Trophoblast cell (in vitro differentiated cells and primary cell): ENCODE results near the gene TMPRSS5.

Experiments
- DNase-seq, 2 donors: peaks; one replicate each; pipeline ENCODE4 v3.0.0-alpha.2; 2016
- H2AFZ ChIP-seq: 2 replicates; pipeline ENCODE4 v1.6.1; 2013; ENCODE audit warnings: low read length, moderate library complexity, mild to moderate bottlenecking; ENCODE audit not compliant: insufficient read depth, poor library complexity
- H2AK5ac ChIP-seq: 2 replicates; pipeline ENCODE4 v1.6.1; 2013; ENCODE audit warnings: mild to moderate bottlenecking, low read length
- H2BK120ac ChIP-seq: 2 replicates; pipeline ENCODE4 v1.6.1; 2013; ENCODE audit warnings: low read length, mild to moderate bottlenecking, moderate library complexity; ENCODE audit not compliant: insufficient read depth, poor library complexity
- H2BK12ac ChIP-seq: 2 replicates; pipeline ENCODE4 v1.6.1; 2013; ENCODE audit warnings: mild to moderate bottlenecking, low read length, moderate library complexity
- H2BK5ac ChIP-seq: 2 replicates; pipeline ENCODE4 v1.6.1; 2013; ENCODE audit warnings: low read length, low read depth, moderate library complexity, mild to moderate bottlenecking; ENCODE audit not compliant: poor library complexity
- H3K14ac ChIP-seq: 2 replicates; pipeline ENCODE4 v1.6.1; 2013; ENCODE audit warnings: mild to moderate bottlenecking, low read length
- H3K18ac ChIP-seq: 2 replicates; pipeline ENCODE4 v1.6.1; 2013; ENCODE audit warnings: mild to moderate bottlenecking, low read length
- H3K23ac ChIP-seq: 2 replicates; pipeline ENCODE4 v1.6.1; 2013; ENCODE audit warnings: low read length
- H3K27ac ChIP-seq: 2 replicates; pipeline ENCODE4 v1.5.1; 2013; ENCODE audit warnings: low read depth, mild to moderate bottlenecking, inconsistent platforms, low read length, moderate library complexity
- H3K27me3 ChIP-seq: 2 replicates; pipeline ENCODE4 v1.6.1; 2013; ENCODE audit warnings: inconsistent platforms, mild to moderate bottlenecking, low read length, moderate library complexity; ENCODE audit not compliant: insufficient read depth
- H3K36me3 ChIP-seq, 2 experiments: 1 replicate in 1 of 2; 2 replicates in 1 of 2; pipeline ENCODE4 v1.6.1; 2013; ENCODE audit warnings: low read length in 2 of 2, mild to moderate bottlenecking in 2 of 2, moderate library complexity in 1 of 2; ENCODE audit not compliant: insufficient read depth in 2 of 2, control insufficient read depth in 1 of 2
- H3K4ac ChIP-seq: 2 replicates; pipeline ENCODE4 v1.6.1; 2013; ENCODE audit warnings: low read depth, mild to moderate bottlenecking, low read length, moderate library complexity
- H3K4me1 ChIP-seq, 2 experiments: 1 replicate in 1 of 2; 2 replicates in 1 of 2; pipeline ENCODE4 v1.6.1; 2013; ENCODE audit warnings: low read length in 2 of 2, mild to moderate bottlenecking in 2 of 2, moderate library complexity in 1 of 2; ENCODE audit not compliant: insufficient read depth in 2 of 2, control insufficient read depth in 1 of 2
- H3K4me2 ChIP-seq: 2 replicates; pipeline ENCODE4 v1.6.1; 2013; ENCODE audit warnings: inconsistent platforms, mild to moderate bottlenecking, low read length, moderate library complexity
- H3K4me3 ChIP-seq: 2 replicates; pipeline ENCODE4 v1.5.1; 2013; ENCODE audit warnings: mild to moderate bottlenecking, low read depth, low read length, inconsistent platforms
- H3K79me1 ChIP-seq: one replicate; pipeline ENCODE4 v1.6.1; 2013; ENCODE audit warnings: low read length
- H3K79me2 ChIP-seq: 2 replicates; pipeline ENCODE4 v1.6.1; 2013; ENCODE audit warnings: low read length, mild to moderate bottlenecking; ENCODE audit not compliant: control insufficient read depth, insufficient read depth, poor library complexity
- H3K9ac ChIP-seq: 2 replicates; pipeline ENCODE4 v1.6.1; 2013; ENCODE audit warnings: mild to moderate bottlenecking, low read length
- H3K9me3 ChIP-seq: 2 replicates; pipeline ENCODE4 v1.6.1; 2013; ENCODE audit warnings: low read depth, mild to moderate bottlenecking, control low read depth, inconsistent platforms, low read length; ENCODE audit not compliant: insufficient read depth
- H4K12ac ChIP-seq: 2 replicates; pipeline ENCODE4 v1.6.1; 2013; ENCODE audit warnings: low read depth, mild to moderate bottlenecking, low read length, moderate library complexity
- H4K8ac ChIP-seq: 2 replicates; pipeline ENCODE4 v1.6.1; 2013; ENCODE audit warnings: low read depth, mild to moderate bottlenecking, low read length, moderate library complexity
- H4K91ac ChIP-seq: one replicate; pipeline ENCODE4 v1.6.1; 2013; ENCODE audit warnings: low read depth, mild to moderate bottlenecking, low read length, moderate library complexity
- WGBS: extraction: QIAGEN DNeasy Blood & Tissue Kit; methylation state at CpG from one replicate; pipeline ENCODE4 v1.1.7; 2013; ENCODE audit warnings: missing lambda C conversion rate; ENCODE audit not compliant: insufficient read length, insufficient coverage; ENCODE audit errors: extremely low coverage; 5-methylcytosine and 5-hydroxymethylcytosine counted together

TMPRSS5 gene

DNA sequence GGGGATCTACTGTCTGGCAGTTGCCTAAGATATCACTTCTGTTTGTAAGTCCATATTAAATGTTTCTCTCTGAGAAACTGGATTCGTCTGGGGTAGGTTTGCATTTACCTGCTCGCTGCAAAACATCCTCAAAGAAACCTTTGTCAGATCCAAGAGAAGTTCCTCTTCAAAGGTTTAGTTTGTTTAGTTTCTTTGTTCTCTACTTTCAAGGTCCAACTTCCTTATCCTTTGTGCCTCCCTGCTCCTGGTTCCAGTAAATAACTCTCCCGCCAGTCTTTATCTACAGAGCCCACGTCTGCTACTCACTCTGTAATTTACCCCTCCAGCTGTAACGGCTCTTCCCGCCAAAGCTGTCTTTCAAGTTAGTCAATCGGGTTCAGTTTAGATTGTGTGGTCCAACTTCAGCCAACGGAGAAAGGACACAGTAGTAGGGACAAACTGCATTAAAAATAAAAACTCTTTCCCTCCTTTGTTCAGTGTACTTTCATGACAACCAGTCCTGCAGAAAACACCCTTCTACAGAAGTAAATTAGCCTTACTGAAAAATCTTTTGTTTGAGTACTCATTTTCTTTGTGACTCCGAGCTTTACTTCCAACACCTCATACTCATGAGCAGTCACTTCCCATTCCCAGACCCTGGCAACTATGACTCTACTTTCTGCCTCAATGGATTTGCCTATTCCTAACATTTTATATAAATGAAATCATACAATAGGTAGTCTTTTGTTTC is 41.0 kb downstream of the TMPRSS5 start:
- no peak overlapping the region for H3K9ac ChIP-seq
- no peak overlapping the region for H3K18ac ChIP-seq
- no peaks in the 10 kb centered on the region for H3K79me1 ChIP-seq
- H3K4me3 ChIP-seq: no peak overlapping the region
- no peaks in the 10 kb centered on the region for H3K79me2 ChIP-seq
- no peak overlapping the region for H2BK120ac ChIP-seq
- no peak overlapping the region for H3K14ac ChIP-seq
- WGBS: no CpG with 5 or more reads among the region's 9 CpGs
- H3K23ac ChIP-seq: no peak overlapping the region
- H2BK12ac ChIP-seq: no peak overlapping the region
- no peaks in the 10 kb centered on the region for H3K4me1 ChIP-seq
- H3K9me3 ChIP-seq: no peaks in the 10 kb centered on the region
- H4K12ac ChIP-seq: no peak overlapping the region
- H2AK5ac ChIP-seq: no peak overlapping the region
- no peak overlapping the region for H2BK5ac ChIP-seq
- no peak overlapping the region for H3K4me2 ChIP-seq
- DNase-seq: no peak
- no peak overlapping the region for H3K4ac ChIP-seq
- H2AFZ ChIP-seq: no peak overlapping the region
- H3K27me3 ChIP-seq: no peaks in the 10 kb centered on the region
- H3K27ac ChIP-seq: no peak overlapping the region
- H4K8ac ChIP-seq: no peak overlapping the region
- no peak overlapping the region for H4K91ac ChIP-seq
- no peaks in the 10 kb centered on the region for H3K36me3 ChIP-seq

DNA sequence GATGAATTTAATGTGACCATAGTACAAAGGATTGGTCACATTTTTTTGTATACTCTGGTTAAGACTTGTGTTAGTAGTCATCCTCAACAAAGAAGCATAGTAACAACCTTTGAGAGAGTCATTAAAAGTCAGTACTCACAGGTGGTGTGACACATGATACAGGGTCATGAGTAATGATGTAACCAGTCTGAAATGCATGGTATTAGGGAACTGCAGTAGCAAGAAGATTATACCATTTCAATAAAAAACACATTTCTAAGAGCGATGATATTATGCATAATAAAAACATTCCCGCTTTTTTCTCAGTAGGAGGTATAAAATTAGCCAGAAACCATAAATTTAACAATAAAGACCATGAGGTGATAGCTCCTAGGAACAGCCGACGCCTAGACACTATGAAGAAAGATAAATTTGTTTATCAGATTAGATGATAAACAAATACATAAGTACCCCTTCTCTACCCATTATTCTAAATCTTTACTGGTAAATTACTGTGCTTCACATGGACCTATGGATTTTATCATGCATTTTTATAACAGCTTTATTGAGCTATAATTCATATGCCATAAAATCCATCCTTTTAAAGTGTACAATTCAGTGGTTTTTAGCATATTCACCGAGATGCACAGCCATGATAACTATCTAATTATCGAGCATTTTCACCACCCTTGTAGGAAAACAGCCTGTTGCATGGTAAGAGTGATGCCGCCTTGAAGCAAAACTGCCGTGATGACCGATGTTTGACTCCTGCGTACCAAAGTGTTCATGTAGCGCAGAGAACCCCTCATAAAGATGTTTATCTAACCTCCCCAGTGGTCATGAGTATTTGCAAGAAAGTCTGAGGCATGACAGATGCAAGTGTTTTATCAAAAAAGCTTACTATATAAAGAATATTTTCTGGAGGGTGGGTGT is 41.8 kb downstream of the TMPRSS5 start:
- Histone ChIP-seq H2BK120ac (no peak overlapping the region), H3K36me3 (no peaks in the 10 kb centered on the region), H3K9me3 (no peaks in the 10 kb centered on the region), H2BK12ac (no peak overlapping the region), H4K8ac (no peak overlapping the region), H3K79me2 (no peaks in the 10 kb centered on the region), H4K91ac (no peak overlapping the region), H3K9ac (no peak overlapping the region), H3K4me1 (no peaks in the 10 kb centered on the region), H3K18ac (no peak overlapping the region), H3K4ac (no peak overlapping the region), H2AFZ (no peak overlapping the region), H4K12ac (no peak overlapping the region), H2BK5ac (peak overlapping the region; percentile 1), H2AK5ac (no peak overlapping the region), H3K4me3 (no peak overlapping the region), H3K27ac (no peak overlapping the region), H3K4me2 (no peak overlapping the region), H3K27me3 (no peaks in the 10 kb centered on the region), H3K14ac (no peak overlapping the region), H3K79me1 (no peaks in the 10 kb centered on the region), H3K23ac (no peak overlapping the region)
- WGBS: no CpG with 5 or more reads among the region's 11 CpGs
- DNase-seq: peak in 1 of 2 donors; percentile 35

DNA sequence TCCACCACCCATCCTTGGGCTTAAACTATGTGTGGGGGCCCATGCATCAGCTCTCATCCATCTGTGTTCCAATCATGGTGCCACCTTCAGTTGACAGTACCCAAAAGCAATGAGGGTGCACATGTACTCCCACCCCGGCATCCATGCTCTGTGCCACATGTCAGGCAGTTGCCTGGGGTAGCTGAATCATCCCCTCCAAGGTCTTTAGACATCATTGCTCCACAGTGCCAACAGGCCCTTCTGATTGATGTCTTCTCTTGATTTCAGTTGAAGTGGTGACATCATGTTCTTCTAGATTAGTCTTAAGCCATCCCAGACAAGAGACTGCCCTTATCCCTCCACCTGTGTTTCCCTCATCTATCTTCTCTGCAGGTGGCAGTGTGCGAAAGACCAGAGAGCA is 42.5 kb downstream of the TMPRSS5 start:
- Histone ChIP-seq H4K91ac (no peak overlapping the region), H3K27me3 (no peaks in the 10 kb centered on the region), H3K9ac (no peak overlapping the region), H2BK120ac (no peak overlapping the region), H3K18ac (no peak overlapping the region), H4K12ac (no peak overlapping the region), H3K4ac (no peak overlapping the region), H3K14ac (no peak overlapping the region), H3K23ac (no peak overlapping the region), H3K4me1 (no peaks in the 10 kb centered on the region), H3K79me2 (no peaks in the 10 kb centered on the region), H3K27ac (no peak overlapping the region), H2AK5ac (no peak overlapping the region), H3K36me3 (no peaks in the 10 kb centered on the region), H2BK12ac (no peak overlapping the region), H4K8ac (no peak overlapping the region), H2AFZ (no peak overlapping the region), H3K4me3 (no peak overlapping the region), H3K9me3 (no peaks in the 10 kb centered on the region), H3K79me1 (no peaks in the 10 kb centered on the region), H3K4me2 (no peak overlapping the region), H2BK5ac (no peak overlapping the region)
- WGBS: no CpG with 5 or more reads among the region's 2 CpGs
- peak in 1 of 2 donors; percentile 16 for DNase-seq

DNA sequence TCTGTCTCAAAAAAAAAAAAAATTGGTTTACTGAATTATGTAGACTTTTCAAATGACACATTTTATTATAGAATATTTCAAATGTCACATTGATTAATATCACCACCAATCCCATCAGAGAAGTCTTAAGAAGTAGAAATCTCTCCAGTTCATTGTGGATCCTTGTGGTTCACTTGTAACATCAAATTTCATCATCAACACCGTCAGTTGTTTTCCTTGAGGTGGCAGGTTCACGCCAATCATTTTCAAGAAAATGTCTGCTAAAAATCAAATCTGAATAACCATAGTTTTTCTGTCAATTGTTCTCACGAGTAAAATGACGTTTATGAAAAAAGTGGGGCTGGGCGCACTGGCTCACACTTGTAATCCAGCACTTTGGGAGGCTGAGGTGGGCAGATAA is 50.3 kb downstream of the TMPRSS5 start:
- no peak overlapping the region for H2BK12ac ChIP-seq
- no peak overlapping the region for H4K8ac ChIP-seq
- no peak overlapping the region for H2AK5ac ChIP-seq
- no peak overlapping the region for H3K4me3 ChIP-seq
- no peak overlapping the region for H3K23ac ChIP-seq
- H3K9me3 ChIP-seq: peaks cover 2% of the 10 kb centered on the region
- H4K91ac ChIP-seq: no peak overlapping the region
- H2BK120ac ChIP-seq: no peak overlapping the region
- no peak overlapping the region for H4K12ac ChIP-seq
- no peak overlapping the region for H3K4ac ChIP-seq
- H3K14ac ChIP-seq: no peak overlapping the region
- no peak overlapping the region for H3K4me2 ChIP-seq
- H2BK5ac ChIP-seq: no peak overlapping the region
- no peak for DNase-seq
- WGBS: no CpG with 5 or more reads among the region's 5 CpGs
- no peak overlapping the region for H3K18ac ChIP-seq
- H3K79me2 ChIP-seq: no peaks in the 10 kb centered on the region
- H3K36me3 ChIP-seq: no peaks in the 10 kb centered on the region
- no peak overlapping the region for H2AFZ ChIP-seq
- no peak overlapping the region for H3K27ac ChIP-seq
- no peaks in the 10 kb centered on the region for H3K27me3 ChIP-seq
- H3K4me1 ChIP-seq: no peaks in the 10 kb centered on the region
- no peak overlapping the region for H3K9ac ChIP-seq
- no peaks in the 10 kb centered on the region for H3K79me1 ChIP-seq
